GM12891 (cell line): ENCODE measurements around the gene LOXL1.
"Not testable (repeated sequence)": the region's sequence is repeated elsewhere in the genome, so short reads cannot be mapped to it uniquely, and the experiment has no call there.

Experiments
- DNase-seq: peaks from one replicate; pipeline ENCODE4 v3.0.0; 2011; ENCODE audit warnings: low spot score; ENCODE audit not compliant: insufficient read length
- FAIRE-seq: peaks from 2 replicates; lab custom pipeline; 2011; peaks lifted over from hg19 to GRCh38; lab: Jason Lieb, UNC
- PAX5 ChIP-seq: IDR thresholded peaks from 2 replicates; pipeline ENCODE4 v1.6.1; 2011; ENCODE audit warnings: low read length, moderate library complexity, mild to moderate bottlenecking; ENCODE audit not compliant: insufficient read depth, severe bottlenecking
- POLR2A ChIP-seq: IDR thresholded peaks from 2 replicates; pipeline ENCODE4 v1.6.1; 2011; ENCODE audit warnings: low read depth, low read length, control low read depth
- POLR2AphosphoS5 ChIP-seq: IDR thresholded peaks from 2 replicates; pipeline ENCODE4 v1.6.1; 2011; ENCODE audit warnings: low read depth, low read length, control low read depth
- POU2F2 ChIP-seq: IDR thresholded peaks from 2 replicates; pipeline ENCODE4 v1.6.1; 2011; ENCODE audit warnings: low read depth, mild to moderate bottlenecking, control low read depth, low read length, moderate library complexity
- SPI1 ChIP-seq: IDR thresholded peaks from 2 replicates; pipeline ENCODE4 v1.6.1; 2011; ENCODE audit warnings: low read depth, low read length, control low read depth
- TAF1 ChIP-seq: IDR thresholded peaks from 2 replicates; pipeline ENCODE4 v1.6.1; 2011; ENCODE audit warnings: low read depth, low read length, control low read depth

The LOXL1 gene

DNA sequence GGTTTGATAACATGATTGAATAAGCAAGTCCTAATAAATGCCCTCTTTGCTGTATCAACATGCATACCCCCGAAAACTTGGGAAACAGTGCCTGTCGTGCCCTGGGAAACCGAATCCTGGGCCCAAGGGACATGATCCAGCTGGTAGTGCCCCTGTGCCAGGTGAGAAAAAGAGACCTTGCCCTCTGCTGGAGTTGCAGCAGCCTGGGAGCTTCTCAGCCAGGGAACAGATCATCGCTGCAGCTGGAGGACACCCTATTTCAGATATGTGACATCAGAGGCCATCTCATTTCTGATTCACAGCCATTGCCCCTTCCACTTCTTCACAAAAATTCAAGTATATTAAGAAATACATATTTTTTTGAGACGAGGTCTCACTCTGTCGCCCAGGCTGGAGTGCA, 33.5 kb downstream of the LOXL1 start:
- TF ChIP-seq POLR2A (no peak), SPI1 (no peak), POLR2AphosphoS5 (no peak), POU2F2 (no peak), PAX5 (no peak), TAF1 (no peak)
- DNase-seq (no peak), FAIRE-seq (no peak)

DNA sequence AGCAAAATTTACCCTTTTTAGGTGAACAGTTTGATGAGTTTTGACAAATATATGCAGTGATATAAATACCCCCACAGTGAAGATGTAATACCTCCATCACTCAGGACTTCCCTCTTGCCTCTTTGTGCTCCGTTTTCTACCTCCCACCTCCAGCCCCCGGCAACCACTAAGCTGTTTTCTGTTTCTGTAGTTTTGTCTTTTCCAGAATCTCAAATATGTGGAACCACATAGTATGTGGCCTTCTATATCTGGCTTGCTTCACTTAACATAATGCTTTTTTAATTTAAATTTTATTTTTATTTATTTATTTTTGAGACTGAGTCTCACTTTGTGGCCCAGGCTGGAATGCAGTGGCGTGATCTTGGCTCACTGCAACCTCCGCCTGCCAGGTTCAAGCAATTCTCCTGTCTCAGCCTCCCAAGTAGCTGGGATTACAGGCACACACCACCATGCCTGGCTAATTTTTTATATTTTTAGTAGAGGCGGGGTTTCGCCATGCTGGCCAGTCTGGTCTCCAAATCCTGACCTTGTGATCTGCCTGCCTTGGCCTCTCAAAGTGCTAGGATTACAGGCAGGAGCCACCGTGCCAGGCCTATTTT, 34.3 kb downstream of the LOXL1 start:
- not testable (repeated sequence) for DNase-seq, FAIRE-seq

GRCh38 chr15:73962433-73962832, 36.2 kb downstream of the LOXL1 start:
- TF ChIP-seq SPI1 (no peak), PAX5 (no peak), POU2F2 (no peak), POLR2AphosphoS5 (no peak), POLR2A (no peak), TAF1 (no peak)
- DNase-seq (no peak), FAIRE-seq (no peak)

GRCh38 chr15:73964736-73965093, 38.5 kb downstream of the LOXL1 start:
- FAIRE-seq (peak; percentile 92), DNase-seq (peak; percentile 57)

GRCh38 chr15:73965094-73965757, 39.0 kb downstream of the LOXL1 start:
- FAIRE-seq (no peak), DNase-seq (no peak)
- TF ChIP-seq POLR2AphosphoS5 (no peak), PAX5 (no peak), POLR2A (no peak), SPI1 (no peak), POU2F2 (no peak), TAF1 (no peak)

More at GRCh38 chr15:73964736-73965093, 38.5 kb downstream of the LOXL1 start:
- no peak for TF ChIP-seq POU2F2
- no peak for TF ChIP-seq POLR2A
- TF ChIP-seq TAF1, result no peak
- no peak for TF ChIP-seq PAX5
- TF ChIP-seq SPI1, result no peak
- no peak for TF ChIP-seq POLR2AphosphoS5

DNA sequence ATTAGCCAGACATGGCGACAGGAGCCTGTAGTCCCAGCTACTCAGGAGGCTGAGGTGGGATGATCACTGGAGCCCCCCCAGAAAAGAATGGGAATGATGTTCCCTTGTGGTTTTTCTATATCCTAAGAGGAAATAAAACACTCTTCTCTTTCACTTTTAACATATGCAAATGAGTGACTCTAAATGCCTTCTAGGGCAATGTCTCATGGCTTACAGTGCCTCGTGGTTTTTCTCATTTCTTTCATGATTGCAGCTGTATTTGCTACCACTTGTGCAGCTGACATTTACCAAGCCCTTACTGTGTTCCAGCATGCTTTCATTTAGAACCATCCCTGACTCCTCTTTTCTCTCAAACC, 39.5 kb downstream of the LOXL1 start:
- TF ChIP-seq POLR2A (no peak), PAX5 (no peak), POLR2AphosphoS5 (no peak), SPI1 (no peak), POU2F2 (peak; percentile 70), TAF1 (no peak)
- FAIRE-seq (peak; percentile 78), DNase-seq (no peak)

- TF ChIP-seq SPI1, result no peak
- TF ChIP-seq POLR2A, result no peak
- TF ChIP-seq TAF1, result no peak
- no peak for TF ChIP-seq POU2F2
- no peak for TF ChIP-seq PAX5
- no peak for TF ChIP-seq POLR2AphosphoS5
- DNase-seq (no peak), FAIRE-seq (no peak)
Observed at GRCh38 chr15:73968461-73968860, 42.2 kb downstream of the LOXL1 start.

DNA sequence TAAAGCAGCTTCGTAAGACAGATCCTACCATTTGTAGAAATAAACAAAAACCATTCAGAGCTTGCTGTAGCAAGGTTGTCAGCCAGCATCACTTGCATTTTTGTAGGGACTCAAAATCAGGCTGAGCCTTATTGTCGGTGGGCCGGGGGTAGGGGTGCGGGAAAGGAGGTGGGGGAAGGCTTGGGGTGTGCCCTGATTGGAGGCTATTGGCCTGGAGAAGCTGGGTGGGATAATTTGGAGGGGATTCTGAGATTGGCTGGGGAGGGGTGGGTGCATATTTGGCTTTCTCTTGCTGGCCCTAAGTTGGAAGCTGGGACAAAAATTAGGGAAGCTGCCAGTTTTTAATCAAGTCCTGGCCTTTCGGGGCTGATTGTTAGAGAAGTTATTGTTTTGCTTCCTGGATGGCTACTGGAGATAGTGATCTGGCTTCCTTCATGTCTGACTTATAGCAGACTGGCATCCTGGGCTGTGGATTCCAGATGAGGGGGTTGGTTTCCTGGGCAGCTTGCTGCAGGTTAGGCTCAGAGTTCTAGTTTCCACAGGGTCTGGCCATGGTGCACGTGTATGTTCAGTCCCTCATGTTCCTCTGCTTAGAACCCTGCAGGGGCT, 43.0 kb downstream of the LOXL1 start:
- FAIRE-seq, result no peak
- TF ChIP-seq PAX5 (no peak), POLR2A (no peak), TAF1 (no peak), POLR2AphosphoS5 (no peak), POU2F2 (no peak), SPI1 (no peak)

GRCh38 chr15:73972984-73973682, 46.9 kb downstream of the LOXL1 start:
- DNase-seq (peak; percentile 73), FAIRE-seq (peak; percentile 68)
- TF ChIP-seq POLR2A (no peak), PAX5 (no peak), POLR2AphosphoS5 (no peak), SPI1 (peak; percentile 70)

More for the DNA sequence above, 43.0 kb downstream of the LOXL1 start:
- DNase-seq, result no peak

- not testable (repeated sequence) for DNase-seq, FAIRE-seq
Observed at GRCh38 chr15:73973683-73974200, 47.5 kb downstream of the LOXL1 start.

GRCh38 chr15:73975440-73976125, 49.3 kb downstream of the LOXL1 start:
- DNase-seq, FAIRE-seq: not testable (repeated sequence)
